GM12878 (cell line): ENCODE data around the gene SHC2. TPM values are rescaled to one million over a fixed set of nuclear protein-coding genes. Genes with fewer than 3 reads are reported as not detected.

Source experiments
- ATAC-seq: fragments of 200-7000 bp; cut with Tn5 transposase; 3 replicates; pipeline ENCODE4 v1.9.1; 2020; ENCODE audit warnings: mild to moderate bottlenecking, moderate library complexity
- BruUV-seq: library from RNA; stranded (reverse); fragments of 400-500 nt; replicated peaks from 2 replicates; lab custom pipeline; 2021; lab: Mats Ljungman, UMichigan
- CTCF ChIA-PET: fragments of 300-600 bp; sonication (Branson Sonifier 250); formaldehyde crosslinking; extraction: SDS; loops from one replicate; lab custom pipeline; 2021; ENCODE audit warnings: inconsistent platforms; lab: Yijun Ruan, JAX
- POLR2A ChIA-PET: fragments of 350-600 bp; formaldehyde crosslinking; extraction: SDS; loops from one replicate; lab custom pipeline; 2021; ENCODE audit warnings: inconsistent platforms; lab: Charles Lee
- RAD21 ChIA-PET: fragments of 300-600 bp; sonication (Branson Sonifier 250); formaldehyde crosslinking; loops from one replicate; lab custom pipeline; 2023; ENCODE audit warnings: antibody characterized with exemption; ENCODE audit not compliant: unreplicated experiment; lab: Charles Lee
- SMC1A ChIA-PET: fragments of 300-600 bp; sonication (Branson Sonifier 250); formaldehyde crosslinking; loops from one replicate; lab custom pipeline; 2023; ENCODE audit not compliant: unreplicated experiment, uncharacterized antibody; lab: Charles Lee
- DNase-seq: peaks from one replicate; pipeline ENCODE4 v3.0.0-alpha.2; 2011; ENCODE audit warnings: low read depth, low spot score
- FAIRE-seq: peaks from 3 replicates; lab custom pipeline; 2011; peaks lifted over from hg19 to GRCh38; lab: Jason Lieb, UNC
- H2AFZ ChIP-seq: 2 replicates; pipeline ENCODE4 v1.6.0; 2011; ENCODE audit warnings: low read depth, low read length, control low read depth; ENCODE audit not compliant: control insufficient read depth
- H3K27ac ChIP-seq: 2 replicates; pipeline ENCODE4 v1.5.1; 2011; ENCODE audit warnings: control low read depth; ENCODE audit not compliant: control insufficient read depth, insufficient read depth
- H3K27me3 ChIP-seq, 2 experiments: replicated peaks in 1 of 2; 2 replicates each; pipeline versions ENCODE4 v1.6.0 to v1.6.1; 2011; ENCODE audit warnings: low read length in 1 of 2; ENCODE audit not compliant: control insufficient read depth in 2 of 2, insufficient read depth in 2 of 2
- H3K36me3 ChIP-seq, 2 experiments: 2 replicates each; pipeline ENCODE4 v1.5.1; 2011; ENCODE audit warnings: low read length in 1 of 2; ENCODE audit not compliant: control insufficient read depth in 2 of 2, insufficient read depth in 2 of 2
- H3K4me1 ChIP-seq: 2 replicates; pipeline ENCODE4 v1.6.1; 2011; ENCODE audit warnings: mild to moderate bottlenecking, low read length, moderate library complexity, mixed read lengths; ENCODE audit not compliant: control insufficient read depth, insufficient read depth
- H3K4me2 ChIP-seq: 2 replicates; pipeline ENCODE4 v1.6.0; 2011; ENCODE audit warnings: control low read depth; ENCODE audit not compliant: control insufficient read depth, insufficient read depth
- H3K4me3 ChIP-seq: fragments of 200-600 bp; sonication (generic); 2 replicates; pipeline ENCODE4 v1.5.1; 2016
- H3K79me2 ChIP-seq: 2 replicates; pipeline ENCODE4 v1.6.0; 2011; ENCODE audit warnings: low read length; ENCODE audit not compliant: control insufficient read depth, insufficient read depth
- H3K9ac ChIP-seq: 2 replicates; pipeline ENCODE4 v1.8.0; 2011; ENCODE audit warnings: low read length, control low read depth, mixed read lengths; ENCODE audit not compliant: control insufficient read depth, insufficient read depth
- H3K9me3 ChIP-seq: replicated peaks from 3 replicates; pipeline ENCODE4 v1.5.1; 2011; ENCODE audit warnings: mild to moderate bottlenecking, low read length; ENCODE audit not compliant: control insufficient read depth, insufficient read depth
- H4K20me1 ChIP-seq: 2 replicates; pipeline ENCODE4 v1.6.0; 2011; ENCODE audit not compliant: control insufficient read depth, insufficient read depth
- BHLHE40 ChIP-seq, 2 experiments: fragments of 450-650 bp in 1 of 2; IDR thresholded peaks; 2 replicates each; pipeline ENCODE4 v1.6.1; 2011 to 2017; ENCODE audit warnings: low read depth in 2 of 2, borderline replicate concordance in 1 of 2, improper control_type of control experiment in 1 of 2, low read length in 1 of 2, mild to moderate bottlenecking in 1 of 2
- CBFB ChIP-seq: IDR thresholded peaks from 2 replicates; pipeline ENCODE4 v1.6.1; 2016; ENCODE audit warnings: antibody characterized with exemption, low read depth
- CBX5 ChIP-seq: sonication (generic); IDR thresholded peaks from 2 replicates; pipeline ENCODE4 v1.6.1; 2016; ENCODE audit warnings: low read depth, moderate library complexity, mild to moderate bottlenecking, inconsistent platforms
- ESRRA ChIP-seq: IDR thresholded peaks from 2 replicates; pipeline ENCODE4 v1.6.1; 2012; ENCODE audit warnings: mild to moderate bottlenecking, low read length, improper control_type of control experiment
- IRF4 ChIP-seq: IDR thresholded peaks from 2 replicates; pipeline ENCODE4 v1.6.1; 2011; ENCODE audit warnings: low read depth, low read length
- NFIC ChIP-seq: IDR thresholded peaks from 2 replicates; pipeline ENCODE4 v1.6.1; 2012; ENCODE audit warnings: low read depth, mild to moderate bottlenecking, inconsistent platforms, low read length, moderate library complexity
- NRF1 ChIP-seq: conservative IDR thresholded peaks from 2 replicates; pipeline ENCODE4 v1.6.1; 2011; ENCODE audit warnings: mild to moderate bottlenecking, low read depth, low read length, improper control_type of control experiment
- POLR2AphosphoS2 ChIP-seq: IDR thresholded peaks from 2 replicates; pipeline ENCODE4 v1.6.1; 2011; ENCODE audit warnings: low read depth, mild to moderate bottlenecking, low read length, improper control_type of control experiment, moderate library complexity
- PRDM15 ChIP-seq: fragments of 450-650 bp; formaldehyde crosslinking; IDR thresholded peaks from 2 replicates; pipeline ENCODE4 v1.4.0; 2020; ENCODE audit warnings: mild to moderate bottlenecking, moderate library complexity
- RFX5 ChIP-seq: IDR thresholded peaks from 2 replicates; pipeline ENCODE4 v1.6.1; 2011; ENCODE audit warnings: low read depth, low read length, improper control_type of control experiment
- WRNIP1 ChIP-seq: IDR thresholded peaks from 2 replicates; pipeline ENCODE4 v1.6.1; 2011; ENCODE audit warnings: low read depth, low read length, improper control_type of control experiment, borderline replicate concordance
- WGBS: methylation state at CpG from one replicate; pipeline ENCODE4 v1.1.6; 2016; ENCODE audit warnings: low lambda C conversion rate; ENCODE audit not compliant: insufficient replicate concordance, insufficient coverage; ENCODE audit errors: missing lambda C conversion rate; 5-methylcytosine and 5-hydroxymethylcytosine counted together
- in situ Hi-C: fragments of 300-500 bp; cut with MboI; formaldehyde crosslinking; loops from 9 replicates; pipeline ENCODE4 v1.14.3; 2018; ENCODE audit warnings: mixed read lengths
- intact Hi-C: fragments of 100-400 bp; cut with micrococcal nuclease; formaldehyde crosslinking; loops from one replicate; pipeline ENCODE4 v1.14.2; 2022; ENCODE audit not compliant: unreplicated experiment
- polyA plus RNA-seq, 11 experiments: library from polyadenylated mRNA; depleted of rRNA in 4 of 11; unstranded in 6 of 11; stranded (reverse) in 5 of 11; fragments of >200 nt; fragmentation: Nextera tagmentation in 4 of 11; fragmentation: Illumina TruSeq in 1 of 11; extraction: Ambion mirVana in 4 of 11; extraction: Trizol in 1 of 11; gene quantifications; 1 replicate in 1 of 11; 2 replicates in 10 of 11; pipeline versions ENCODE4 v1.2.1 to v1.2.3, GENCODE V29; 2011 to 2016; ENCODE audit warnings: inconsistent platforms in 2 of 11, missing spikeins in 2 of 11, low read depth in 1 of 11
- total RNA-seq, 4 experiments: library from RNA; depleted of rRNA in 3 of 4; stranded (reverse); fragments of >200 nt in 3 of 4; fragmentation: Illumina TruSeq in 1 of 4; extraction: Trizol in 1 of 4; gene quantifications; 2 replicates each; pipeline versions ENCODE4 v1.2.1 to v1.2.3, GENCODE V29; 2013 to 2021

The SHC2 gene
- total and polyA plus RNA-seq, 10 of the 15 experiments (the other 5 are each of a cell fraction or from before 2014, with no cell fraction given): 0.08 TPM; not detected in 9

- TF ChIP-seq PRDM15 (CRISPR knock-in tag) (no peak), ESRRA (no peak), CBFB (no peak), IRF4 (no peak), POLR2AphosphoS2 (no peak)
These were observed 53.1 kb downstream of the SHC2 start (continued) for GRCh38 chr19:407511-408440.

GRCh38 chr19:406971-407510, 53.8 kb downstream of the SHC2 start:
- Histone ChIP-seq H3K9ac (no peak overlapping the region), H2AFZ (no peak overlapping the region), H3K36me3 (no peaks in the 10 kb centered on the region), H3K27ac (no peak overlapping the region), H3K27me3 (peaks cover 0 to 3% of the 10 kb centered on the region in 2 experiments; a peak in 1 of 4 replicates), H4K20me1 (no peaks in the 10 kb centered on the region), H3K4me2 (no peak overlapping the region), H3K4me3 (no peak overlapping the region), H3K79me2 (no peaks in the 10 kb centered on the region), H3K9me3 (no peaks in the 10 kb centered on the region; the same call in 2 of the 3 replicates), H3K4me1 (no peaks in the 10 kb centered on the region)
- no peak for ATAC-seq
- intact Hi-C loops (no loop called here), in situ Hi-C loops (no loop called here)
- ChIA-PET CTCF (no interaction called here), RAD21 (no interaction called here), SMC1A (no interaction called here), POLR2A (no interaction called here)
- no peak for FAIRE-seq
- no peak for DNase-seq
- 72% methylated on average over 23 of the region's 48 CpGs for WGBS
- BruUV-seq: no TSS peak
- TF ChIP-seq ESRRA (no peak), WRNIP1 (no peak), NRF1 (no peak), CBX5 (no peak), RFX5 (no peak), BHLHE40 (IDR thresholded peaks at IDR 0.05; ENCODE audit: borderline replicate concordance in 1 of 2, low read depth in 2 of 2, low read length in 1 of 2) (no peak), NFIC (no peak)
